K562 (cell line): Measurements from ENCODE around the gene C6orf141.

Experiments
- CTCF ChIP-seq, 3 experiments: IDR thresholded peaks in 2 of 3; conservative IDR thresholded peaks in 1 of 3; 2 replicates each; pipeline ENCODE4 v1.5.1; 2011 to 2012; ENCODE audit warnings: low read length in 3 of 3, mild to moderate bottlenecking in 3 of 3, control low read depth in 2 of 3, improper control_type of control experiment in 1 of 3, inconsistent platforms in 1 of 3, low read depth in 1 of 3, mixed read lengths in 1 of 3, moderate library complexity in 1 of 3; ENCODE audit not compliant: insufficient read depth in 2 of 3
- E2F4 ChIP-seq: sonication (generic); formaldehyde crosslinking; IDR thresholded peaks from 2 replicates; pipeline ENCODE4 v1.8.0; 2022; ENCODE audit warnings: mild to moderate bottlenecking, low read depth, missing genetic modification reagents
- MAX ChIP-seq: sonication (generic); formaldehyde crosslinking; IDR thresholded peaks from 2 replicates; pipeline ENCODE4 v1.9.0; 2022; ENCODE audit warnings: mild to moderate bottlenecking, missing genetic modification reagents
- MEIS2 ChIP-seq: fragments of 450-650 bp; IDR thresholded peaks from 2 replicates; pipeline ENCODE4 v1.6.1; 2014; ENCODE audit warnings: mild to moderate bottlenecking; ENCODE audit not compliant: partially characterized antibody
- NCOA2 ChIP-seq, 2 experiments: fragments of 450-650 bp; IDR thresholded peaks; 2 replicates each; pipeline ENCODE4 v1.6.1; 2018; ENCODE audit warnings: mild to moderate bottlenecking in 2 of 2, moderate library complexity in 1 of 2; ENCODE audit not compliant: partially characterized antibody in 2 of 2
- SMAD1 ChIP-seq: fragments of 150-350 bp; IDR thresholded peaks from 2 replicates; pipeline ENCODE4 v1.6.1; 2014; ENCODE audit warnings: low read length, low read depth; ENCODE audit not compliant: partially characterized antibody
- SMC3 ChIP-seq: conservative IDR thresholded peaks from 2 replicates; pipeline ENCODE4 v1.6.1; 2011; ENCODE audit warnings: low read depth, low read length, improper control_type of control experiment; ENCODE audit not compliant: insufficient read depth
- SNRNP70 ChIP-seq: fragments of 200-400 bp; formaldehyde crosslinking; optimal IDR thresholded peaks from 2 replicates; pipeline ENCODE3; 2017; ENCODE audit warnings: low read depth, low read length

GRCh38 chr6:49527320-49527719, 23.1 kb upstream of the C6orf141 start:
- no peak for TF ChIP-seq SNRNP70
- no peak for TF ChIP-seq MAX (CRISPR knock-in tag)
- no peak for TF ChIP-seq SMAD1
- TF ChIP-seq MEIS2, result no peak
- TF ChIP-seq SMC3, result no peak
- no peak for TF ChIP-seq E2F4
- TF ChIP-seq NCOA2 (IDR thresholded peaks at IDR 0.05; ENCODE audit: partially characterized antibody in 2 of 2), result no peak
- no peak for TF ChIP-seq CTCF (IDR thresholded peaks at IDR 0.05 in 2 of 3, conservative IDR thresholded peaks at IDR 0.05 in 1 of 3; ENCODE audit: insufficient read depth in 2 of 3, low read depth in 1 of 3, low read length in 3 of 3)
